GM18507 (cell line): ENCODE measurements around the gene DST.

Experiments used
- DNase-seq: peaks from one replicate; pipeline ENCODE4 v3.0.0; 2011; ENCODE audit warnings: low read depth; ENCODE audit not compliant: insufficient read length; ENCODE audit errors: extremely low spot score
- FAIRE-seq: peaks from 2 replicates; lab custom pipeline; 2011; peaks lifted over from hg19 to GRCh38; lab: Jason Lieb, UNC

Gene DST

GRCh38 chr6:56642366-56643261, at the start of gene DST:
TSS of gene DST (minus strand) at chr6:56642889.
- FAIRE-seq, result no peak
- DNase-seq, result no peak

- no peak for FAIRE-seq
- no peak for DNase-seq
Observed at GRCh38 chr6:56691814-56692213, 49.1 kb upstream of the DST start.

- no peak for FAIRE-seq
- no peak for DNase-seq
Observed at GRCh38 chr6:56691286-56691595, 48.6 kb upstream of the DST start.

- DNase-seq (no peak), FAIRE-seq (no peak)
Observed at GRCh38 chr6:56690519-56691285, 48.0 kb upstream of the DST start.

GRCh38 chr6:56689663-56690062, 47.0 kb upstream of the DST start:
- DNase-seq, result no peak
- peak; percentile 74 for FAIRE-seq

GRCh38 chr6:56689114-56689513, 46.4 kb upstream of the DST start:
- FAIRE-seq, result peak; percentile 69

GRCh38 chr6:56688521-56688920, 45.8 kb upstream of the DST start:
- FAIRE-seq (no peak), DNase-seq (no peak)

More at GRCh38 chr6:56689114-56689513, 46.4 kb upstream of the DST start:
- no peak for DNase-seq

GRCh38 chr6:56687551-56687950, 44.9 kb upstream of the DST start:
- FAIRE-seq (no peak), DNase-seq (no peak)

- no peak for DNase-seq
- no peak for FAIRE-seq
Observed at GRCh38 chr6:56686429-56686828, 43.7 kb upstream of the DST start.

GRCh38 chr6:56685994-56686393, 43.3 kb upstream of the DST start:
- FAIRE-seq (no peak), DNase-seq (no peak)

- FAIRE-seq, result no peak
- no peak for DNase-seq
Observed at GRCh38 chr6:56685102-56685733, 42.5 kb upstream of the DST start.

GRCh38 chr6:56684342-56685101, 41.8 kb upstream of the DST start:
- FAIRE-seq, result no peak
- no peak for DNase-seq

- DNase-seq (no peak), FAIRE-seq (no peak)
Observed at GRCh38 chr6:56683882-56684281, 41.2 kb upstream of the DST start.

GRCh38 chr6:56682635-56683034, 39.9 kb upstream of the DST start:
- FAIRE-seq, result no peak
- no peak for DNase-seq

GRCh38 chr6:56677559-56677958, 34.9 kb upstream of the DST start:
- no peak for FAIRE-seq
- DNase-seq, result no peak

GRCh38 chr6:56671651-56672461, 29.2 kb upstream of the DST start:
- no peak for DNase-seq
- FAIRE-seq, result peak; percentile 54

- DNase-seq (no peak), FAIRE-seq (peak; percentile 12)
Observed at GRCh38 chr6:56671160-56671559, 28.5 kb upstream of the DST start.

- FAIRE-seq, result no peak
- DNase-seq, result no peak
Observed at GRCh38 chr6:56669041-56669440, 26.4 kb upstream of the DST start.

GRCh38 chr6:56668158-56668557, 25.5 kb upstream of the DST start:
- DNase-seq, result no peak

More at GRCh38 chr6:56668158-56668557, 25.5 kb upstream of the DST start:
- FAIRE-seq, result no peak
